SU-DHL-6 (cell line): ENCODE measurements around the gene AKR7A3.

ENCODE experiments used
- EZH2phosphoT487 ChIP-seq: fragments of 200-600 bp; sonication (generic), shearing (Covaris generic); conservative IDR thresholded peaks from 2 replicates; pipeline ENCODE4 v1.6.1; 2018; ENCODE audit warnings: mild to moderate bottlenecking, antibody characterized with exemption, low read length, moderate library complexity, mixed read lengths
- TF ChIP-seq, protein P1 (sequence below): fragments of 200-600 bp; sonication (generic); IDR thresholded peaks from one replicate; pipeline ENCODE4 v1.5.1; 2017; ENCODE audit warnings: antibody characterized with exemption, mild to moderate bottlenecking, low read length, moderate library complexity; ENCODE audit not compliant: insufficient read depth, poor library complexity, severe bottlenecking

DNA sequence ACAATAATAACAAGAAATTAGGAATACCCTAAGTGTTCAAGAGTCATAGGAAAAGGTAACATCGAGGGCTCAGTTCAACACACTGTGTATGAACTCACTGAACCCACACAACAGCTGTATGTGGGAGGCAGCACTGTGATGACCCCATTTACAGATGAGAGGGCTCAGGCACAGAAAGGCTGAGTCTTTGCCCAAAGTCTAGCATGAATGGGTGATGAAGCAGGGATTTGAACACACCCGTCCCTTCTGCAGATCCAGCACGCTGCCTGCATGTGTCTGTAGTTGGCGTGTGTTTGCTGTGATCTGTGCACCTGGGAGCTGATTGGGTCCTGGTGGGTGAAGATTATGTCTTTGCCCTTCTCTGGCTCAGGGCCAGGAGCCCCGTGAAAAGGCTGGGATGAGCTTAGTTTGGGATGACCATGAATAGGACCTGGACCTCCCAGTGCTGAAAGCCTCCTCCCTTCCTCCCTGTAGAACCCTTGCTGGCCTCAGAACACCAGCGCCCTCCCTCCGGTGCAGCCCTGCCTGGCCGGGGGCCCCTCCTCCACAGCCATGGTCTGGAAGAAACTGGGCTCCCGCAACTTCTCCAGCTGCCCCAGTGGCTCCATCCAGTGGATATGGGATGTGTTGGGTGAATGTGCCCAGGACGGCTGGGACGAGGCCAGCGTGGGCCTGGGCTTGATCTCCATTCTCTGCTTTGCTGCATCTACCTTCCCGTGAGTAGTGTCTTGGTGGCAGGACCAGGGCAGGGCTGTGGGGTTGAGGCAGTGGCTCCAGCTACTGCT, 28.7 kb upstream of the AKR7A3 start:
- TF ChIP-seq, protein P1, sequence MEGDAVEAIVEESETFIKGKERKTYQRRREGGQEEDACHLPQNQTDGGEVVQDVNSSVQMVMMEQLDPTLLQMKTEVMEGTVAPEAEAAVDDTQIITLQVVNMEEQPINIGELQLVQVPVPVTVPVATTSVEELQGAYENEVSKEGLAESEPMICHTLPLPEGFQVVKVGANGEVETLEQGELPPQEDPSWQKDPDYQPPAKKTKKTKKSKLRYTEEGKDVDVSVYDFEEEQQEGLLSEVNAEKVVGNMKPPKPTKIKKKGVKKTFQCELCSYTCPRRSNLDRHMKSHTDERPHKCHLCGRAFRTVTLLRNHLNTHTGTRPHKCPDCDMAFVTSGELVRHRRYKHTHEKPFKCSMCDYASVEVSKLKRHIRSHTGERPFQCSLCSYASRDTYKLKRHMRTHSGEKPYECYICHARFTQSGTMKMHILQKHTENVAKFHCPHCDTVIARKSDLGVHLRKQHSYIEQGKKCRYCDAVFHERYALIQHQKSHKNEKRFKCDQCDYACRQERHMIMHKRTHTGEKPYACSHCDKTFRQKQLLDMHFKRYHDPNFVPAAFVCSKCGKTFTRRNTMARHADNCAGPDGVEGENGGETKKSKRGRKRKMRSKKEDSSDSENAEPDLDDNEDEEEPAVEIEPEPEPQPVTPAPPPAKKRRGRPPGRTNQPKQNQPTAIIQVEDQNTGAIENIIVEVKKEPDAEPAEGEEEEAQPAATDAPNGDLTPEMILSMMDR = no peak
- no peak for TF ChIP-seq EZH2phosphoT487
